SK-N-MC (cell line): ENCODE results near the gene SFXN5.

Experiments used
- EZH2 ChIP-seq: fragments of 200-600 bp; sonication (generic); IDR thresholded peaks from one replicate; pipeline ENCODE4 v1.6.1; 2017; ENCODE audit warnings: antibody characterized with exemption
- FOXP2 ChIP-seq: optimal IDR thresholded peaks from 2 replicates; pipeline ENCODE3; 2011; ENCODE audit warnings: mild to moderate bottlenecking, moderate library complexity; ENCODE audit not compliant: insufficient read depth; ENCODE audit errors: extremely low read length, control extremely low read depth
- POLR2AphosphoS5 ChIP-seq: IDR thresholded peaks from 2 replicates; pipeline ENCODE4 v1.6.1; 2012; ENCODE audit warnings: mild to moderate bottlenecking, low read depth, low read length, borderline replicate concordance

GRCh38 chr2:72964146-72964525, 107.4 kb downstream of the SFXN5 start:
- TF ChIP-seq EZH2 (no peak), POLR2AphosphoS5 (no peak), FOXP2 (no peak)
